ENCODE results near the gene F2RL3.

DNA sequence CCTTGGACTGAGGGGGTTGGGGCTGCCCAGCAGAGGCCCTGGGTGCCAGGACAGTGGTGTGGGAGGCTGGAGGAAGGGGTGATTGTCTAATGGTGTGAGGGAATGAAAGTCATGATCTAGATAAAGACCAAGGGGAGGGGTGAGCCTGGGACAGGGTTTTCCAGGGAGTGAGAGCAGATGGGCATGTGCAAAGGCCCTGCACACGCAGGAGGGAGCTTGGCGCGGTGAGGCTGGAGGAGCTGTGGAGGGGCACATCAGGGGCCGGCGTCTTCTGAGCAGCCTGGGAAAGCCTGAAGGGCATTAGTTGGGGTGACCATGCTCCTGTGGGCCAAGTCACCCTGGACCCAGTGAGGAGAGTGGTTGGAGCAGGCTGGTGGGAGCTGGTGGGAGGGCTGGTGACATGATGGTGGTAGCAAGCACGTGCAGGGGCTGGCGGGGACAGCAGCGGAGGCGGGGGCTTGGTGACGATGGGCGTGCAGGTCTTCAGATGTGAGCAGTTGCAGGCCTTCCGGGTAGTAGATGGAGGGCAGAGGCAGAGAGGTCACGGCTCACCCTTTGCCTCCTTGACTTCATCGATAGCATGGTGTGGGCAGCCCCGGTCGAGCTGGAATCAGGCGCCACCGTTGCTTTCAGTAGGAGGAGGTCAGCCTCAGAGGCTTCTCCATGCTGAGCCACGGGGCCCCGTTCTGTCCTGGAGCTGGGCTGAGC, 20.2 kb upstream of the F2RL3 start:
- TF ChIP-seq CTCF (IDR thresholded peaks at IDR 0.05) (no peak), POLR2A (IDR thresholded peaks at IDR 0.05) (no peak)
